Stimulated activated effector memory CD8-positive, alpha-beta T cell treated with anti-CD3 and anti-CD28 coated beads, Interleukin-12 subunit alpha, Interleukin-12 subunit beta, amount 100 ng/mL, for 72 hours (primary cell): ENCODE measurements around the gene NDOR1.
A peak's percentile ranks its signal among the peaks of the same experiment; 100 is the strongest.

Experiments used
- ATAC-seq: fragments of 150-1000 bp; cut with Tn5 transposase; 2 replicates; pipeline ENCODE4 v1.10.0; 2021
- DNase-seq, 2 donors: peaks; one replicate each; pipeline ENCODE4 v3.0.0; 2021 to 2022; ENCODE audit warnings: low spot score in 2 of 2
- H3K27ac Mint-ChIP-seq: one replicate; pipeline ENCODE4 v1.8.0; 2022; ENCODE audit warnings: mild to moderate bottlenecking, mixed read lengths
- H3K36me3 Mint-ChIP-seq: one replicate; pipeline ENCODE4 v1.8.0; 2022; ENCODE audit warnings: mild to moderate bottlenecking, mixed read lengths
- H3K4me1 Mint-ChIP-seq: one replicate; pipeline ENCODE4 v1.8.0; 2022; ENCODE audit warnings: mixed read lengths
- H3K4me3 Mint-ChIP-seq: one replicate; pipeline ENCODE4 v1.8.0; 2022; ENCODE audit warnings: mild to moderate bottlenecking, mixed read lengths
- H3K9me3 Mint-ChIP-seq: one replicate; pipeline ENCODE4 v1.8.0; 2022; ENCODE audit warnings: mixed read lengths

NDOR1 gene

GRCh38 chr9:137216188-137216965 lies 10.9 kb downstream of the NDOR1 start:
- Mint-ChIP-seq H3K27ac (no peak overlapping the region), H3K36me3 (peaks cover 6% of the 10 kb centered on the region), H3K9me3 (no peaks in the 10 kb centered on the region), H3K4me3 (no peak overlapping the region), H3K4me1 (peaks cover 4% of the 10 kb centered on the region)
- no peak for ATAC-seq
- DNase-seq = no peak

DNA sequence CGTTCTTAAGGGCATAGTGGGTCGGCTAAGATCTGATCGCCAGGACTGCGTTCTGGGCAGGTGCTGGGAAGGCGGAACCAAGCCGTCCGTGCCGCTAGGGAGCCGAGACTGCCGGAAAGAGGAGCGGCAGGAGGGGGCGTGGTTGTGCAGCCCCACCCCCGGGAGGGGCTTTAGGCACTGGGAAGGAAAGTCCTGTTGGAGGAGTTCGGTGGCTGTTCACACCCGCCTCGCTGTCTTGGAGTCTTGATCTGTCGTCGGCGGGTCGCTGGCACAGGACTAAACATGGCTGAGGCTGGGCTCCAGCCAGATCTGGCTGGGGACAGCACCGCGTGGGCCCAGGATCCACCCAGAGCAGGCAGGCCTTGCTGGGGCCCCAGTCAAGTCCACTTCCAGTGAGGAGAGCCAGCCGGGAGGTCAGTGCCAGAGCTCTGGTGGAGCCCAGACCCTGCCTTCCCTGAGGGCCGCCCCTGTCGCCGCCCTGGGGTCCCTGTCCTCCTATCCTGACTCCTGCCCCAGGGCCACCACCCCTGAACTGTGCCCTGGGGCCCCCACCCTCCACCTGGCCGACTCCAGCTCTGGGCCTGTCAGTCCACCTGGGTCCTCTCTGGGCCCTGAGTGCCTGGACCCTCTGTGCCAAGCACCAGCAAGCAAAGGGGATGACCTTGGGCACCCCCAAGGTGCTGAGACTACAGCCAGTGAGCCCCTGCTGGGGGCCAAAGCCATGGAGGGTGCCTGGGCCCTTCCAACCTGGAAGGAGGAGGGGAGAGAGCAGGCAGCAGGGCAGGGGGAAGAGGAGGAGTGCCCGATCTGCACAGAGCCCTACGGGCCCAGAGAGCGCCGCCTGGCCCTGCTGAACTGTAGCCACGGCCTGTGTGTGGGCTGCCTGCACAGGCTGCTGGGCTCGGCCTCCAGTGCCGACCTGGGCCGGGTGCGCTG lies 12.0 kb downstream of the NDOR1 start:
- no peak overlapping the region for H3K4me3 Mint-ChIP-seq

DNA sequence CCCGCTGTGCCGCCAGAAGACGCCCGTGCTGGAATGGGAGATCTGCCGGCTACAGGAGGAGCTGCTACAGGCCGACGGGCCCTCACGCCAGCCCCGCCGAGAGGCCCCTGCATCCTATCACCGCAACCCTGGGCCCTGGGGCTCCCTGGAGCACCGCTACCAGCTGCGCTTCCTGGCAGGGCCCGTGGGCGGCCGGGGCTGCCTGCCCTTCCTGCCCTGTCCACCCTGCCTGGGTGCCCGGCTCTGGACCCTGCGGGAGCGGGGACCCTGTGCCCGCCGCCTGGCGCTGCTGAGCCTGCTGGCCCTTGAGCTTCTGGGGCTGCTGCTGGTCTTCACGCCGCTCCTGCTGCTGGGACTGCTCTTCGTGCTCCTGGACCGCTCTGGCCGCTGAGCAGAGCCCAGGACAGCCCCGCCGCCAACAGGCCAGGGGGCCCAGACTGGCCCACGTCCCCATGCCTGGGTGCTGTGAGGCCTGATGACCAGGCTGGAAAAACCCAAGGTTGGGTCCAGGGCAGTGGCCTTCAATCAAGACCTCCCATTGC lies 12.8 kb downstream of the NDOR1 start:
- H3K36me3 Mint-ChIP-seq = peaks cover 8% of the 10 kb centered on the region
- no peak overlapping the region for H3K27ac Mint-ChIP-seq
- H3K4me3 Mint-ChIP-seq = no peak overlapping the region
- no peaks in the 10 kb centered on the region for H3K9me3 Mint-ChIP-seq
- DNase-seq (no peak), ATAC-seq (no peak)
- peaks cover 9% of the 10 kb centered on the region for H3K4me1 Mint-ChIP-seq

More for the DNA sequence above, 12.0 kb downstream of the NDOR1 start:
- Mint-ChIP-seq H3K27ac (no peak overlapping the region), H3K9me3 (no peaks in the 10 kb centered on the region), H3K4me1 (peaks cover 4% of the 10 kb centered on the region), H3K36me3 (peaks cover 6% of the 10 kb centered on the region)
- ATAC-seq (no peak), DNase-seq (no peak)

- DNase-seq = no peak
- Mint-ChIP-seq H3K4me1 (peaks cover 9% of the 10 kb centered on the region), H3K9me3 (no peaks in the 10 kb centered on the region), H3K36me3 (peaks cover 12% of the 10 kb centered on the region), H3K4me3 (no peak overlapping the region), H3K27ac (no peak overlapping the region)
- ATAC-seq = no peak
Observed at GRCh38 chr9:137218754-137219271, 13.3 kb downstream of the NDOR1 start.

DNA sequence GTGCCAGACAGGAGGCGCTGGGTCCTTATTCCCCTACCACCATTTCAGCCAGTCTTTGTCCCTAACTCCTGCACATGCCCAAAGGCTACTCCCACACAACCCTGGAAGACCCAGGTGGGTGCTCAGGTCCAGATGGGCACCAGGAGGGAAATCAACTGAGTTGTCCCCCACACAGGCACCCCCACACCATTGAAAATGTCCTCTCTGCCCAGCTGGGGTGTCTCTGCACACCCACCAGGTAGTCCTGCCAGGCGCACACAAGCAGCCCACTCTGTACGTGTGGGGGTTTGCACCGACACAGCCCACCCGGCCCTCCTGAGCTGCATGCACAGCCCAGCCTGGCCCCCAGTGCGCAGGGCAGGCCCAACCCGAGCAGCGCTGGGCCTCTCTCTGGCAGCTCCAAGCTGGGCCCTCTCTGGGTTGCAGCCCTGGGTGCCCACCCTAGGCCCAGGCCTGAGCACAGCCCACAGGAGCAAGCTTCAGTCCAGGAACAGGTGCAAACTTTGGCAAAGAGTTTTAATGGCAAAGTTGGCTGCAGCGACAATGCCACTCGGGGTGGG lies 14.3 kb downstream of the NDOR1 start:
- H3K36me3 Mint-ChIP-seq = peaks cover 9% of the 10 kb centered on the region
- no peaks in the 10 kb centered on the region for H3K9me3 Mint-ChIP-seq
- H3K4me1 Mint-ChIP-seq = peaks cover 9% of the 10 kb centered on the region
- no peak for ATAC-seq
- DNase-seq = no peak
- no peak overlapping the region for H3K27ac Mint-ChIP-seq
- peak overlapping the region; percentile 38 for H3K4me3 Mint-ChIP-seq

DNA sequence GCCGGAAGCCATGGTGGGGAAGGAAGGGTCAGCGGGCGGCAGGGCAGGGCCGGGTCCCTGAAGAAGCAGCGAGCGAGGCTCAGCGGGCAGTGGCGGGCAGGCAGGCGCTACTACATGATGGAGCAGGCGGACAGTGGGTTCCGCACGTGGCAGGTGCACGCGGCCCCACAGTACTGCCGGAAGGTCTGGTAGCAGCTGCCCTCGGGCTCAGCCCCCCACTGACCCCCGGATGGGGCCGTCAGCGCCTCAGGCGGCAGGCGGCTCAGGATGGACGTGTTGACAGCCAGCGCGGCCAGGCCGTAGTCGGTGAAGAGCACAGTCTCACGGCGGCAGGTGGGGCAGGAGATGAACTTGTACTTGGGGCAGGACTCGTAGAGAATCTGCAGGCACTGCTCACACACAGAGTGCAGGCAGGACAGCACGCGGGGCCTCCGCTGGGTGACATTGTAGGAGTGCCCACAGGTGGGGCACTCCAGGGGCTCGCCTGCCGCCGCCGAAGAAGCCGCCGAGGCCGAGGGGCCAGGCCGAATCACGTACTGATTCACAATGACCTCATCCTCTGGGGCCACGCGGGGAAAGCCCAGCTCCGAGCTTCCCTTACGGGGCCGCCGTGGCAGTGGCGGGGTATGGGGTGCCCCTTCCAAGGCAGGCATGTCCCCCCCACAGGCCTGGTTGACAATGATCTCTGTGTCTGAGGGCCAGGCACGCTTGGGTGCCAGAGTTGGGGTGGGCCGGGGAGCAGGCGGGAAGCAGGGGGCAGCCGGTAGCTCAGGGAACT lies 15.0 kb downstream of the NDOR1 start:
- DNase-seq (no peak), ATAC-seq (no peak)
- Mint-ChIP-seq H3K4me1 (peaks cover 9% of the 10 kb centered on the region), H3K36me3 (peaks cover 7% of the 10 kb centered on the region), H3K9me3 (no peaks in the 10 kb centered on the region), H3K4me3 (peak overlapping the region; percentile 38), H3K27ac (no peak overlapping the region)

- no peaks in the 10 kb centered on the region for H3K9me3 Mint-ChIP-seq
- H3K4me1 Mint-ChIP-seq = peaks cover 9% of the 10 kb centered on the region
- no peak for DNase-seq
- no peak for ATAC-seq
- peak overlapping the region; percentile 38 for H3K4me3 Mint-ChIP-seq
- H3K36me3 Mint-ChIP-seq = peaks cover 7% of the 10 kb centered on the region
- H3K27ac Mint-ChIP-seq = no peak overlapping the region
Observed at GRCh38 chr9:137221095-137221505, 15.6 kb downstream of the NDOR1 start.

GRCh38 chr9:137221506-137222111 lies 16.1 kb downstream of the NDOR1 start:
- DNase-seq (no peak), ATAC-seq (no peak)
- no peak overlapping the region for H3K4me3 Mint-ChIP-seq
- no peaks in the 10 kb centered on the region for H3K9me3 Mint-ChIP-seq
- peaks cover 9% of the 10 kb centered on the region for H3K4me1 Mint-ChIP-seq
- no peak overlapping the region for H3K27ac Mint-ChIP-seq
- H3K36me3 Mint-ChIP-seq = peaks cover 7% of the 10 kb centered on the region

- no peak for ATAC-seq
- peak in 1 of 2 donors; percentile 57 for DNase-seq
- peaks cover 11% of the 10 kb centered on the region for H3K4me1 Mint-ChIP-seq
- H3K27ac Mint-ChIP-seq = peak within 1 kb of the TSS; percentile 79
- no peaks in the 10 kb centered on the region for H3K9me3 Mint-ChIP-seq
- H3K36me3 Mint-ChIP-seq = peaks cover 7% of the 10 kb centered on the region
- peak within 1 kb of the TSS; percentile 74 for H3K4me3 Mint-ChIP-seq
Observed at GRCh38 chr9:137222190-137223077, 16.9 kb downstream of the NDOR1 start, which contains the start of gene RNF208. Gene RNF208, minus strand, starts transcription at chr9:137222240. Its CDS starts 1,028 bp downstream, at chr9:137221212.

DNA sequence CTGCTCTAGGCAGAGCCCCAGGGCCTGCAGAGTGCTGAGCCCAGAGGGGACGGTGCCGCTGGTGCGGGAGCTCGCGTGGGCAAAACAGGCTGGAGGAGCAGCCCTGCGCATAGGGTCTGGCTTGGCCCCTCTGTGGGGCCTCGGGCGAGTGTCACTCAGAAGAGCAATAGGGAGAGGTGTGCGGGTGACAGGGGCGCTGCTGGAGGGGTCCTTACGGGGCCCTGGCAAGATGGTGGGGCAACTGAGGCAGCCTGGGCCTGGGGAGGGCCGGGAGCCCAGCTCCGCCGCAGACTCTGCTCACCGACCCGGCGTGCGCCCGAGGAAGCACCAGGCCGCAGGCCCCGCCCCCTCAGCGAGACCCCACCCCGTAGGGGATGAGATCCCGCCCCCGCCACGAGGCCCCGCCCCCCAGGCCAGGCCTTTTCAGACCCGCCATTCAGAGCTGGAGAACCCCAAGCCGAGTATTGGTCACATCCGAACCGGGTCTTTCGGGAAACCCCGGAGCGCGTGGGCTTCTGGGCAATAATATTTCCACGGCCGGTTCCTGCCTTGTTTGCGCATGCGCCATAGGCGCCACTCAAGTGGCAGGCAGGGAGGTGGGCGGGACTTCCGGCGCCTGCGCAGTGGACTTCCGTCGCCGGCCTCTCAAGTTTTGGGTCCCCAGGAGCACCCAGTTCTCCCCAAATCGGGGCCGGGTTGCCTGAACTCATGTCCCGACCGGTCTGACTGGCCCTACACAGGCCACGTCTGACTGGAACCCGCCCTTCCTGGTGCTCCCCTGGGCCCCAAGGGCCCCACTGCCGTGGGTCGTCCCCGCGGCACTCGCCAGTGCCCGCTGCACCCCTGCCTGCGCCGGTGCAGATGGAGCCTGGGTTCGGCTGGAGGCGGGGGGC lies 17.8 kb downstream of the NDOR1 start:
- peaks cover 7% of the 10 kb centered on the region for H3K36me3 Mint-ChIP-seq
- H3K27ac Mint-ChIP-seq = peak overlapping the region; percentile 79
- H3K4me3 Mint-ChIP-seq = peak overlapping the region; percentile 74
- ATAC-seq (peak; percentile 87), DNase-seq (peak; percentile 91 to 99)
- H3K4me1 Mint-ChIP-seq = peaks cover 16% of the 10 kb centered on the region
- no peaks in the 10 kb centered on the region for H3K9me3 Mint-ChIP-seq

DNA sequence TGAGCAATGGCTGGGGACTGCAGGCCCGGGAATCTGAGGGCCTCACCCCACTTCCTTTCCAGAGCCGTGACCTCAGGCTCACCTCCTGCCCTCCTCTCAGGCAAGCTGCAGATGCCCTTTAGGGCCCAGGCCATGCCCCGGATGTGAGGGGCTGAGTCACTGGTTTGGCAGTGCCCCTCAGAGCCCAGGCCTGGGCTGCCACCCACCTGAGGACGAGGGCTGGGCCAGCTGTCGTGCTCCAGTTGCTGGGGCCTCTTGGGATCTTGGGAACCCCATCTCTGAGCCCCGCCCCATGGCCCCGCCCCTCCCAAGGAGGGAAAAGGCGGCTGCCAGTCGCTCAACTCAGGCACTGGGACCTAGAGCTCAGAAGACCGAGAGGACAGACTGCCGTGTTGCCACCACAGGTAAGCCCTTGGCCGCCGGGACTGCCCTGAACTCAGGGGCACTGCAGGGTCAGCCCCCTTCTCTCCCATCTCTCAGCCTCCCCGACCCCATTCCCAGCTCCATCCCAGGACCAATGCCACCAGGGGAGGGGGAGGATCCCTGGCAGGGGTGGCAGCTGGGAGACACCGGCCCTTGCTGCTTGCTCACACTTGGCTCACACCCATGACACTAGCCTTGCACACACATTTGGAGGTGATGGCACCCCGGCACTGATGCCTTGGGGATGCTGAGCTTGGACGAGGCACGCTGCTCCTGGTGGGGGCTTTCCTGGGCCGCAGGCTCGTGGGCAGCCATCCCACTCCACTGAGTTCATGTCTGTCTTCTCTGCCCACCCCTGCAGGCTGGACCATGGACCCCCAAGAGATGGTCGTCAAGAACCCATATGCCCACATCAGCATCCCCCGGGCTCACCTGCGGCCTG lies 19.6 kb downstream of the NDOR1 start, which contains the start of gene CYSRT1:
CYSRT1 (plus strand) TSS at position 345 of the 865 bp plus-strand sequence; CDS start at position 793, 448 bp downstream.
- Mint-ChIP-seq H3K4me3 (peak within 1 kb of the TSS; percentile 74), H3K4me1 (peaks cover 13% of the 10 kb centered on the region), H3K9me3 (no peaks in the 10 kb centered on the region), H3K27ac (peak within 1 kb of the TSS; percentile 79), H3K36me3 (peaks cover 7% of the 10 kb centered on the region)
- DNase-seq (no peak), ATAC-seq (peak; percentile 27)
